Measurements from ENCODE around the gene MYH14.

MYH14 gene

DNA sequence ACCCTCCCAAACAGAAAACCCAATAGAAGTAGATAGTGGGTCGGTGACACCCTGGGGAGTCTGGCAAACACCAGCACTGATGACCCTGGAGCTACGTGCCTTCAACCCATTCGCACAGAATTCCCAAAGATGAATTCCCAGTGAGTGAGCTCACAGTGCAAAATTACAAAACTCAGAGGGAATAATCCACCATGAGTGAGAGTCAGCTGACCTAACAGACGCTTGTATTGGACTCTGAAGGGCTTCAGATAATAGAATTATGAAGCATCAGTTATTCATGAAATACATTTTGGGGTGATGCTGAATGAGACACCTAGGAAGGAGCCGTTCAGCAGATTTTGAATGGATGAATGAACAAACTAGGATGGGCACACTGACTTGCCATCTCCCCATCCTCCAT lies 85.5 kb downstream of the MYH14 start:
- Histone ChIP-seq H3K4me1 (ENCODE audit: control extremely low read depth in 1 of 4, control insufficient read depth in 4 of 4, insufficient read depth in 4 of 4, low read length in 3 of 4) (no peaks in the 10 kb centered on the region), H3K4me3 (ENCODE audit: control insufficient read depth in 1 of 7, extremely low read depth in 1 of 7, insufficient read depth in 4 of 7, low read depth in 2 of 7, low read length in 6 of 7) (no peak overlapping the region), H3K36me3 (ENCODE audit: control insufficient read depth in 4 of 4, insufficient read depth in 4 of 4, low read length in 3 of 4) (no peaks in the 10 kb centered on the region), H3K27me3 (replicated peaks in 2 of 5; ENCODE audit: control insufficient read depth in 4 of 5, insufficient read depth in 5 of 5, low read length in 4 of 5) (peaks cover 0 to 32% (median 2%) of the 10 kb centered on the region in 5 experiments), H3K27ac (ENCODE audit: insufficient read depth in 1 of 2, low read depth in 1 of 2, low read length in 2 of 2, poor library complexity in 1 of 2, severe bottlenecking in 2 of 2) (no peak overlapping the region), H3K9me3 (ENCODE audit: control extremely low read depth in 1 of 5, control insufficient read depth in 4 of 5, insufficient read depth in 2 of 5, low read depth in 1 of 5, low read length in 4 of 5) (peaks cover 4 to 23% (median 9%) of the 10 kb centered on the region in 5 experiments)
- no peak for DNase-seq
- 92% methylated on average over 4 of the region's 5 CpGs for whole genome bisulfite sequencing (ENCODE audit: insufficient coverage)
- ChIA-PET CTCF (no interaction called here), POLR2A (no interaction called here)

DNA sequence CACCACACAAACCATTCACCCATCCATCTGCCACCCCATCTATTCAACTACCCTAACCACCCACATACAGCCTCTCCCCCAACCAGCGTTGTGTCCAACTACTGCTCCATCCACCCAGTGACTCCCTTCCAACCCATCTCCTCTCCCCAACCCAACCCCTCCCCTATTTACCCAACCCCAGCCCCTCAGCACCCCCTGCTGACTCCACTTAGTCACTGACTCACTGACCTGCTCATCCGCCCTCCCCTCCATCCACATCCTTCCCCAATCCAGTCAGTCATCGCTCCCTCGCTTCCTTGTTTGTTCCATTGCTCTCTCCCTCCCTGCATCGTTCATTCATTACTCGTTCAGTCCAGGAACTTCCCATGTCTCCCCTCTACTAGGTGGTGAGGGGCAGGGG lies 86.6 kb downstream of the MYH14 start:
- H3K9me3 ChIP-seq (ENCODE audit: control extremely low read depth in 1 of 5, control insufficient read depth in 4 of 5, insufficient read depth in 2 of 5, low read depth in 1 of 5, low read length in 4 of 5) = peaks cover 4 to 21% (median 8%) of the 10 kb centered on the region in 5 experiments

DNA sequence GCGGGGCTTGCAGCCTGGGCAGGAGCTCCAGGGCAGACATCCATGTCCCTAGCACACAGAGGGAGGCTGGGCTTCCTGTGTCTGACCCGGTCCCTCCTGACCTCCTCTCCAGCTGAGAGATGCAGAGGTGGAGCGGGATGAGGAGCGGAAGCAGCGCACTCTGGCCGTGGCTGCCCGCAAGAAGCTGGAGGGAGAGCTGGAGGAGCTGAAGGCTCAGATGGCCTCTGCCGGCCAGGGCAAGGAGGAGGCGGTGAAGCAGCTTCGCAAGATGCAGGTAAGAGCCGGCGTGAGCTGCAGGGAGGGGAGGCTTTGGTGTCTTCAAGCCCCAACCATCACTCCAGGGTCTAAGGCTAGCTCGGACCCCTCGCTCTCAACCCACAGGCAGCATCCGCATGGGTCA lies 87.4 kb downstream of the MYH14 start:
- Histone ChIP-seq H3K4me1 (ENCODE audit: control extremely low read depth in 1 of 4, control insufficient read depth in 4 of 4, insufficient read depth in 4 of 4, low read length in 3 of 4) (no peaks in the 10 kb centered on the region), H3K4me3 (ENCODE audit: control insufficient read depth in 1 of 7, extremely low read depth in 1 of 7, insufficient read depth in 4 of 7, low read depth in 2 of 7, low read length in 6 of 7) (no peak overlapping the region), H3K36me3 (ENCODE audit: control insufficient read depth in 4 of 4, insufficient read depth in 4 of 4, low read length in 3 of 4) (no peaks in the 10 kb centered on the region), H3K27ac (ENCODE audit: insufficient read depth in 1 of 2, low read depth in 1 of 2, low read length in 2 of 2, poor library complexity in 1 of 2, severe bottlenecking in 2 of 2) (no peak overlapping the region), H3K27me3 (replicated peaks in 2 of 5; ENCODE audit: control insufficient read depth in 4 of 5, insufficient read depth in 5 of 5, low read length in 4 of 5) (peaks cover 0 to 32% (median 2%) of the 10 kb centered on the region in 5 experiments), H3K9me3 (ENCODE audit: control extremely low read depth in 1 of 5, control insufficient read depth in 4 of 5, insufficient read depth in 2 of 5, low read depth in 1 of 5, low read length in 4 of 5) (peaks cover 3 to 18% (median 6%) of the 10 kb centered on the region in 5 experiments)
- CTCF ChIA-PET = no interaction called here
- DNase-seq = no peak
- 67% methylated on average over 13 of the region's 15 CpGs for WGBS (ENCODE audit: insufficient coverage)
- POLR2A ChIA-PET = no interaction called here

More for the DNA sequence above, 86.6 kb downstream of the MYH14 start:
- no peaks in the 10 kb centered on the region for H3K4me1 ChIP-seq (ENCODE audit: control extremely low read depth in 1 of 4, control insufficient read depth in 4 of 4, insufficient read depth in 4 of 4, low read length in 3 of 4)
- ChIA-PET CTCF (no interaction called here), POLR2A (no interaction called here)
- no peak overlapping the region for H3K27ac ChIP-seq (ENCODE audit: insufficient read depth in 1 of 2, low read depth in 1 of 2, low read length in 2 of 2, poor library complexity in 1 of 2, severe bottlenecking in 2 of 2)
- DNase-seq = no peak
- H3K27me3 ChIP-seq (replicated peaks in 2 of 5; ENCODE audit: control insufficient read depth in 4 of 5, insufficient read depth in 5 of 5, low read length in 4 of 5) = peaks cover 0 to 32% (median 2%) of the 10 kb centered on the region in 5 experiments
- WGBS (ENCODE audit: insufficient coverage) = 94% methylated on average over 4 of the region's 6 CpGs
- H3K4me3 ChIP-seq (ENCODE audit: control insufficient read depth in 1 of 7, extremely low read depth in 1 of 7, insufficient read depth in 4 of 7, low read depth in 2 of 7, low read length in 6 of 7) = no peak overlapping the region
- no peaks in the 10 kb centered on the region for H3K36me3 ChIP-seq (ENCODE audit: control insufficient read depth in 4 of 4, insufficient read depth in 4 of 4, low read length in 3 of 4)

DNA sequence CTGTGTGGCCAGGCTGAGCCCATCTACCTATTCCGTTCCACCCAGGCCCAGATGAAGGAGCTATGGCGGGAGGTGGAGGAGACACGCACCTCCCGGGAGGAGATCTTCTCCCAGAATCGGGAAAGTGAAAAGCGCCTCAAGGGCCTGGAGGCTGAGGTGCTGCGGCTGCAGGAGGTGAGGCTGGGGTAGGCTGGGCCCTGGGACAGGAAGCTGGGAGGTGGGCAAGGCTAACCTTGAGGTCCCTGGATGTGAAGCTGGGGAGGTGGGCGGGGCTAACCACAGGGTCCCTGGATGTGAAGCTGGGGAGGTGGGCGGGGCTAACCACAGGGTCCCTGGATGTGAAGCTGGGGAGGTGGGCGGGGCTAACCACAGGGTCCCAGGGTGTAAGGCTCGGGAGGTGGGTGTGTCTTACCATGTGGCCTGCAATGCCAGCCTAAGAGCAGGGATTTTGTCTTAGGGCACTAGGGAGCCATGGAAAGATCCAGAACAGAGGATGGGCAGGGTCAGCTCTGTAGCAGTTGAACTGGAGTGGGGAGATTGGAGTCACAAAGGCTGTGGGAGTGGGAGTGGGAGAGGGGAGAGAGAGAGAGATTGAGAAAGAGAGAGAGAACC lies 88.9 kb downstream of the MYH14 start:
- ChIA-PET POLR2A (no interaction called here), CTCF (no interaction called here)
- WGBS (ENCODE audit: insufficient coverage) = 69% methylated on average over 10 of the region's 11 CpGs
- H3K9me3 ChIP-seq (ENCODE audit: control extremely low read depth in 1 of 5, control insufficient read depth in 4 of 5, insufficient read depth in 2 of 5, low read depth in 1 of 5, low read length in 4 of 5) = peaks cover 0 to 7% (median 4%) of the 10 kb centered on the region in 5 experiments
- no peak for DNase-seq
- H3K27ac ChIP-seq (ENCODE audit: insufficient read depth in 1 of 2, low read depth in 1 of 2, low read length in 2 of 2, poor library complexity in 1 of 2, severe bottlenecking in 2 of 2) = no peak overlapping the region
- peaks cover 0 to 32% (median 2%) of the 10 kb centered on the region in 5 experiments for H3K27me3 ChIP-seq (replicated peaks in 2 of 5; ENCODE audit: control insufficient read depth in 4 of 5, insufficient read depth in 5 of 5, low read length in 4 of 5)
- no peaks in the 10 kb centered on the region for H3K4me1 ChIP-seq (ENCODE audit: control extremely low read depth in 1 of 4, control insufficient read depth in 4 of 4, insufficient read depth in 4 of 4, low read length in 3 of 4)
- H3K4me3 ChIP-seq (ENCODE audit: control insufficient read depth in 1 of 7, extremely low read depth in 1 of 7, insufficient read depth in 4 of 7, low read depth in 2 of 7, low read length in 6 of 7) = no peak overlapping the region
- no peaks in the 10 kb centered on the region for H3K36me3 ChIP-seq (ENCODE audit: control insufficient read depth in 4 of 4, insufficient read depth in 4 of 4, low read length in 3 of 4)

DNA sequence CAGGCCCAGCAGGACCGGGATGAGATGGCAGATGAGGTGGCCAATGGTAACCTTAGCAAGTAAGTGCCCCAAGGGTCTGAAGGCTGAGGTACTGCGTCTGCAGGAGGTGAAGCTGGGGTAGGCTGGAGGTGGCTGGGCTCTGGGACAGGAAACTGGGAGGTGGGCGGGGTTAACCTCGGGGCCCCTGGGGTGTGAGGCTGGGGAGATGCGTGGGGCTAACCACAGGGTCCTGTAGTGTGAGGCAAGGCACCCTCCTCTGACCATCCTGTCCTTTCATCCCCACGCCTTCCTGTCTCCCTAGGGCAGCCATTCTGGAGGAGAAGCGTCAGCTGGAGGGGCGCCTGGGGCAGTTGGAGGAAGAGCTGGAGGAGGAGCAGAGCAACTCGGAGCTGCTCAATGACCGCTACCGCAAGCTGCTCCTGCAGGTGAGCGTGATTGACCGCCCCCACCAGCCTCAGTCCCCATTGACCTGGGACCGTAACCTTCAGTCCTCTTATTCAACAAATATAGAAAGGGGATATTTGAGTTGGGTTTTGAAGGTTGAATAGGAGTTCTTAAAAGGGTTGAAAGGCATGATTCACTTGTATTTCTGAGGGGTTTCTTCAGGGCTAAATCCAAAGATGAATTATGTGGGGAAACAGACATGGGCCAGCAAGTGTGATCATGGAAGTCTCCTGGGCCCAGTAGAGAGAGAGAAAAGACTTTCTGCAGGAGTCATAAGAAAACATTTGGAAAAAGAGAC lies 90.0 kb downstream of the MYH14 start:
- no peak for DNase-seq
- Histone ChIP-seq H3K4me1 (ENCODE audit: control extremely low read depth in 1 of 4, control insufficient read depth in 4 of 4, insufficient read depth in 4 of 4, low read length in 3 of 4) (no peaks in the 10 kb centered on the region), H3K27ac (ENCODE audit: insufficient read depth in 1 of 2, low read depth in 1 of 2, low read length in 2 of 2, poor library complexity in 1 of 2, severe bottlenecking in 2 of 2) (no peak overlapping the region), H3K9me3 (ENCODE audit: control extremely low read depth in 1 of 5, control insufficient read depth in 4 of 5, insufficient read depth in 2 of 5, low read depth in 1 of 5, low read length in 4 of 5) (peaks cover 0 to 3% (median 1%) of the 10 kb centered on the region in 5 experiments), H3K36me3 (ENCODE audit: control insufficient read depth in 4 of 4, insufficient read depth in 4 of 4, low read length in 3 of 4) (no peaks in the 10 kb centered on the region), H3K4me3 (ENCODE audit: control insufficient read depth in 1 of 7, extremely low read depth in 1 of 7, insufficient read depth in 4 of 7, low read depth in 2 of 7, low read length in 6 of 7) (no peak overlapping the region), H3K27me3 (replicated peaks in 2 of 5; ENCODE audit: control insufficient read depth in 4 of 5, insufficient read depth in 5 of 5, low read length in 4 of 5) (peaks cover 0 to 32% (median 2%) of the 10 kb centered on the region in 5 experiments)
- POLR2A ChIA-PET = no interaction called here
- 50% methylated on average over 6 of the region's 14 CpGs for WGBS (ENCODE audit: insufficient coverage)
- CTCF ChIA-PET = no interaction called here

DNA sequence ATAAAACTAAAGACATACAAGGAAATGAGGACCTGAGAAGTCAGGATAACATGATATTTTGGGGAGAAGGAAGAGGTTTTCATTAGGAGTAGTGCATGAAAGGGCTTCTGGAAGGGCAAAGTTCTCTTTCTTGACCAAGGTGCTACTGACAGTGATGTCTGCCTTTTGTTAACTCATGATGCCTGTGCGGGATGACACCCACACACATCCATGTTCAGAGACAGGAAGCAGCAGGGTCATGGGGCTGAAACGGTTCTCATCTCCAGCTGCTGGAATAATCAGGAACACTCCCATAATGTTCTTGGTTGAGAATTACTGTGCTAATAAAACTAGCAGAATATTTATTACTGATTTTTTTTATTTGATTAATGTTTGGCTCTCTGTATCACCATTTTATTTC lies 96.6 kb downstream of the MYH14 start:
- ChIA-PET POLR2A (no interaction called here), CTCF (no interaction called here)
- WGBS (ENCODE audit: insufficient coverage) = 67% methylated on average over 2 of the region's 2 CpGs
- Histone ChIP-seq H3K4me3 (ENCODE audit: control insufficient read depth in 1 of 7, extremely low read depth in 1 of 7, insufficient read depth in 4 of 7, low read depth in 2 of 7, low read length in 6 of 7) (no peak overlapping the region), H3K9me3 (ENCODE audit: control extremely low read depth in 1 of 5, control insufficient read depth in 4 of 5, insufficient read depth in 2 of 5, low read depth in 1 of 5, low read length in 4 of 5) (no peaks in the 10 kb centered on the region), H3K4me1 (ENCODE audit: control extremely low read depth in 1 of 4, control insufficient read depth in 4 of 4, insufficient read depth in 4 of 4, low read length in 3 of 4) (no peaks in the 10 kb centered on the region), H3K27ac (ENCODE audit: insufficient read depth in 1 of 2, low read depth in 1 of 2, low read length in 2 of 2, poor library complexity in 1 of 2, severe bottlenecking in 2 of 2) (no peak overlapping the region), H3K36me3 (ENCODE audit: control insufficient read depth in 4 of 4, insufficient read depth in 4 of 4, low read length in 3 of 4) (no peaks in the 10 kb centered on the region), H3K27me3 (replicated peaks in 2 of 5; ENCODE audit: control insufficient read depth in 4 of 5, insufficient read depth in 5 of 5, low read length in 4 of 5) (peaks cover 0 to 5% (median 0%) of the 10 kb centered on the region in 5 experiments)
- DNase-seq = no peak

DNA sequence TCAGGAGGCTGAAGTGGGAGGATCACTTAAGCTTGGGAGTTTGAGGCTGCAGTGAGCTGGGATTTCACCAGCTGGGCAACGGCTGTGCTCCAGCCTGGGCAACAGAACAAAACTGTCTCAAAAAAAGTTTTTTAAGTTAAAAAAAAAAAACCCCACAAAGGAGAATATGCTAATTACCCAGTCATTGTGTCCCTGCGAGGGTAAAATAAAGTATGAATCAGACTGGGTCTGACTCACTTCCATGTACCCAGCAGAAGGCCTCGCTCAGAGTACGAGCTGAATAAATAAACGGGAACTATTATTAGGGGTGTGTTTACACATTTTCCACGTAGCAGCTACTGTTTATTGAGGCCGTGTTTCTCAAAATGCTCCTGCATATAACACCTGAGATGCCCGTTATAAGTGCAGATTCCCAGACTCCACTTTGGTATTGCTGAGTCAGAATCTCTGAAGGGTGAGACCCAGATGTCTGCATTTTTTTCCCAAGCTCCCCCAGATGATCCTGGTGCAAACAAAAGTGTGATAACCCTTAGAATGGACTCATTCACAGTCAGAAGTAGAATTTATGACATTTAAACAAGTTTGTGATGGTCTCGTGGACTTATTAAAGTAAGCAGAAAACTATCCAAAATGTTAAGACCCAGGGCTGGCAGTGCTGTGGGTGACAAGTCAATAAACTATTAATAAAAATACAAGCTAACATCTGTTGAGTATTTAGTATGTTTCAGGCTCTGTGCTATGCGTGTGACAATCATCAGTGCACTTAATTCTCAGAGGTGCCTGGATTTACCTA lies 97.6 kb downstream of the MYH14 start:
- Histone ChIP-seq H3K27me3 (replicated peaks in 2 of 5; ENCODE audit: control insufficient read depth in 4 of 5, insufficient read depth in 5 of 5, low read length in 4 of 5) (peaks cover 0 to 5% (median 0%) of the 10 kb centered on the region in 5 experiments), H3K27ac (ENCODE audit: insufficient read depth in 1 of 2, low read depth in 1 of 2, low read length in 2 of 2, poor library complexity in 1 of 2, severe bottlenecking in 2 of 2) (no peak overlapping the region), H3K9me3 (ENCODE audit: control extremely low read depth in 1 of 5, control insufficient read depth in 4 of 5, insufficient read depth in 2 of 5, low read depth in 1 of 5, low read length in 4 of 5) (no peaks in the 10 kb centered on the region), H3K4me1 (ENCODE audit: control extremely low read depth in 1 of 4, control insufficient read depth in 4 of 4, insufficient read depth in 4 of 4, low read length in 3 of 4) (no peaks in the 10 kb centered on the region), H3K4me3 (ENCODE audit: control insufficient read depth in 1 of 7, extremely low read depth in 1 of 7, insufficient read depth in 4 of 7, low read depth in 2 of 7, low read length in 6 of 7) (no peak overlapping the region), H3K36me3 (ENCODE audit: control insufficient read depth in 4 of 4, insufficient read depth in 4 of 4, low read length in 3 of 4) (no peaks in the 10 kb centered on the region)
- DNase-seq = no peak
- CTCF ChIA-PET = no interaction called here
- POLR2A ChIA-PET = no interaction called here
- WGBS (ENCODE audit: insufficient coverage) = 90% methylated on average over 7 of the region's 10 CpGs
